Tongue (tissue), 2 donors: ENCODE measurements around the gene PCNA. TPM values are rescaled to one million over a fixed set of nuclear protein-coding genes. Genes with fewer than 3 reads are reported as not detected.
"Not testable (repeated sequence)": the region's sequence is repeated elsewhere in the genome, so short reads cannot be mapped to it uniquely, and the experiment has no call there.

Source experiments
- DNase-seq: peaks from one replicate; pipeline ENCODE4 v3.0.0-alpha.2; 2015
- total RNA-seq: library from RNA; depleted of rRNA; stranded (reverse); fragments of >200 nt; gene quantifications from one replicate; pipeline ENCODE4 v1.2.3, GENCODE V29; 2014

PCNA gene
- total RNA-seq, 1 donor from 2014 or later: 68.1 TPM

GRCh38 chr20:5096463-5096862 lies 23.3 kb downstream of the PCNA start:
- no peak for DNase-seq

DNA sequence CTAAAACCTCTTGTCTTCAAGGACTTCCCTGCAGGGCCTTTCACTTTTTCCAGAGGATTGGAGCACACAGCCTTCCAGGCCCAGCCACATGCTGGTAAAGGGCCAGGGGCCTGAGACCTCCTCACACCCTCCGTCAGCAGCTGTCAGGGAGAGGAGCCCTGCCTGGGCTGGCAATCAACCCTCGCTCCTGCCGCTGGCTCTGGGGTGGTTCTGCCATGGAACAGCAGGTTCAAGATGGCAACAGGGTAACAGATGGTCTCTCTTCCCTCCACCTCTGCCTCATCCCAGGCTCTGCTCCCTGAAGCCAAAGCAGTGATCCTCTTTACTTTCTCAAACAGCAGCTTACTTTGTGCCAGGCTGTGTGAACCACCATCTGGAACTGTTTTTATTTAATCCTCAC lies 23.8 kb downstream of the PCNA start:
- no peak for DNase-seq

- DNase-seq: no peak
Measured at GRCh38 chr20:5095454-5095853, 24.3 kb downstream of the PCNA start.

DNA sequence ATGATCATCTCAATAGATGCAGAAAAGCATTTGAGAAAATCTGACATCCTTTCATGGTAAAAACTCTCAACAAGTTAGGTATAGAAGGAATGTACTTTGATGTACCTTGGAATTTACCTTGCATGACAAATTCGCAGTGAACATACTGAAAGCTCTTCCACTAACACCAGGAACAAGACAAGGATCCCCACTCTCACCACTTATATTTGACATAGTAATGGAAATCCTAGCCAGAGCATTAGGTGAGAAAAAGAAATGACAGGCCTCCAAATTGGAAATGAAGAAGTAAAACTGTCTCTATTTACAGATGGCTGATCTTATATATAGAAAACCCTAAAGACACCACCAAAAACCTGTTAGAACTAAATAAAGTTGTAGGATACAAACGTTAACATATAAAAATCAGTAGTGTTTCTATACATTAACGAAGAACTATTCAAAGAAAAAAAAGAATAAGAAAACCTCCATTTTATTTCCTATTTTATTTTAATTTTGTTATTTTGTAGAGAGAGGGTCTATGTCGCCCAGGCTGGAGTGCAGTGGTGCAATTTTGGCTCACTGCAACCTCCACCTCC lies 26.9 kb downstream of the PCNA start:
- no peak for DNase-seq

DNA sequence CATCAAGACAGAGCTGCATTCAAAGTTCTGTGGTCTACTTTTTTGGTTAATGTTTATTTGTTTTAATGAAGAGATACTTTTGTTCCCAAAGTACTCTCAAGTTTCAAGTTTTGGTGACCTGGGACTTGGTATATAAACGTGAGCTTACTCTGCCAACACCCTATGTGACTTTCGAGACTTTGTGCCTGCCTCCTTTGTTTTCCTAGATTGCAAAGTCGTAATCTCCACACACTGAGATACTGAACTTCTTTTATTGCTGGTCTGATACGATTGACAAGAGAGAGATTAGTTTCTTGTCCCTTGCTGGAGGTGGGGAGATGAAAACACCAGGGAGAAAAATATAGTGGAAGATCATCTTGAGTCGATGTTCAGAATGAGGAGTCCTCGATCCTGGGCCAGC lies 27.9 kb downstream of the PCNA start:
- DNase-seq: no peak

DNA sequence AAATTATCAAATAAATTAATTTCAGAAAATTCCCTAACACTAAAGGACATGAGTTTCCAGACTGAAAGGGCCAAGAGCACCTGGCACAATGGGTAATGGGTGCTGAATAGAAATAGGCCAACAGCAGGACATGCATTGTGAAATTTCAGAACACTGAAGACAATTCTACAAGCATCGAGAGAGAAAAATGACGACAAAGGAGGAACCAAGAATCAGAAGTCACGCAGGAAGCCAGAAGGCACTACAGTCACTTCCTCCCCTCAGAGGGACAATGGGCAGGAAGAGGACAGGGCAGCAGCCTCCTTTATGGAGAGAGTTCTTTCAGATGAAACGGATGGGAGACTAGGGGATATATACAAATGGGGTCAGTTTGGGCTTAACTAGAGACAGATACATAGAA lies 29.6 kb downstream of the PCNA start:
- DNase-seq: no peak

DNA sequence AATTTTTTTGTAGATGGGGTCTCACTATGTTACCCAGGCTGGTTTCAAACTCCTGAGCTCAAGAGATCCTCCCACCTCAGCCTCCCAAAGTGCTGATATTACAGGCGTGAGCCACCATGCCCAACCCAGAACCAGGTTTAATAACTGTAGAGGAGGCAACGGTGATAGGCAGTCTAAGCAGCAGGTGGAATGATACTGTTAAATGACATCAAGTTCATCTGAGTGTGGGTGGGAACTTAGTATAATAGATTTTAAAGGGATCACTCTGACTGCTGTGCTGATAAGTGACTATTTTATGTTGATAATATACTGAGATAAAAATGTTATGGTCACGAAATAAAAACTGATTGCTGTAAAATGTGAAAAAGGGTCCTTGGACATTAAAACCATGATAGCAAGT lies 31.1 kb downstream of the PCNA start:
- no peak for DNase-seq

- no peak for DNase-seq
Measured at GRCh38 chr20:5085380-5085779, 34.4 kb downstream of the PCNA start.

DNA sequence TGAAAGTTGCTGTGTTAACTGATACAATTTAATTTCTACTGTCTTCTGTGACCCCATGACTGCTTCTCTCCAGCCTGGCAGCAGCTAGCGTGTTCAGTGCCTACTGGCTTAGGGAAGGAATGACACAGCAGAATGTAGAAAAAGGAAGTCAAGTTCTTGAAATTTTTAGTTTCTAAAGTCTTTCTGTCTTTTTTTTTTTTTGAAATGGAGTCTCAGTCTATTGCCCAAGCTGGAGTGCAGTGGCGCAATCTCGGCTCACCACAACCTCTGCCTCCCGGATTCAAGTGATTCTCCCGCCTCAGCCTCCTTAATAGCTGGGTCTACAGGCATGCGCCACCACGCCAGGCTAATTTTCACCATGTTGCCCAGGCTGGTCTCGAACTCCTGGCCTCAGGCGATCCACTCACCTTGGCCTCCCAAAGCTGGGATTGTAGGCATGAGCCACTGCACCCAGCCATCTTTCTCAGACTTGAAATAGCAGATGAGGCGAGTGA lies 39.3 kb downstream of the PCNA start:
- no peak for DNase-seq

- DNase-seq: peak; percentile 35
Measured at GRCh38 chr20:5078399-5078958, 41.3 kb downstream of the PCNA start.

DNA sequence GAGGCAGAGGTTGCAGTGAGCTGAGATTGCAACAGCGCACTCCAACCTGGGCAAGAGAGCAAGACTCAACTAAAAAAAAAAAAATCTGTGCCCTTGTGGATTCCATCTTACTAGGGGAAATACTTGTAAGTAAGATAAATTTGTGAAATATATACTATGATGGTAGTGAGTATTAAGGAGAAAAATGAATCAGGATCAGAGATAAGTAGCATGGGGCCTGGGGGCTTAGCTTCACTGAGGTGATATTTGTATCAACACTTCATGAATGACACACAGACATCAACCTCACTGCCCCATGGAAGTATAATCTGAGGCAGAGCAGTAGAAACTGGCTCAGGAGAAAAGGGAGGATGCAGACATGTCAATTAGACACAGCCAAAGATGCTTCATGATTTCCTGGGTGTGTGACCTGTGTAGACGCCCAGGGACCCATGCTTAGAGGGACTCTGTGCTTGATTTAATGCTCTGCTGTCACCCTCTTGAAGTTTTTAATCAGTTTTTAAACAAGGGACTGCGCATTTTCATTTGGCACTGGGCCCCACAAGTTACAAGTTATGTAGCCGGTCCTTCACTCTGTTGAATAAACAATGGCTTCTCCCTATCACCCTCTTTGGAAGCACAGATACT lies 41.9 kb downstream of the PCNA start:
- no peak for DNase-seq

- not testable (repeated sequence) for DNase-seq
Measured at GRCh38 chr20:5076913-5077312, 42.8 kb downstream of the PCNA start.

DNA sequence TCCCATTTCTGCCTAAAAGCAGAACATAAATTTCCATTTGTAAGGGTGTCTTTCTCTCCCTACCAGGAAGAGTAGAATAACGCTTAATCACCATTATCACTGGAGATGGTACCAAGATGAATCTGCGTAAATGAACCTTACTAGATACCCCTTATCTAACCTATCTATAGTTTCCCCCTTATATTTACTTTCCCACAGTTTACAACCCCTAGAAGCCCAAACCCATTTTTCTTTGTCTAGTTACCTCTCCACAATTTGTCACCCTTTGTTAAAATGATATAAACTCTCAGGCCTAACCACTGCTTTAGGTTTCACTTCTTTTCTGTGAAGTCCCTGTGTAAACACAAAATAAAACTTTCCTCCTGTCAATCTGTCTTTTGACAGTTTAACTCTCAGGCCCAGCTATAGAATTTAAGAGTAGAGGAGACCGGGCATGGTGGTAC lies 45.5 kb downstream of the PCNA start:
- no peak for DNase-seq

DNA sequence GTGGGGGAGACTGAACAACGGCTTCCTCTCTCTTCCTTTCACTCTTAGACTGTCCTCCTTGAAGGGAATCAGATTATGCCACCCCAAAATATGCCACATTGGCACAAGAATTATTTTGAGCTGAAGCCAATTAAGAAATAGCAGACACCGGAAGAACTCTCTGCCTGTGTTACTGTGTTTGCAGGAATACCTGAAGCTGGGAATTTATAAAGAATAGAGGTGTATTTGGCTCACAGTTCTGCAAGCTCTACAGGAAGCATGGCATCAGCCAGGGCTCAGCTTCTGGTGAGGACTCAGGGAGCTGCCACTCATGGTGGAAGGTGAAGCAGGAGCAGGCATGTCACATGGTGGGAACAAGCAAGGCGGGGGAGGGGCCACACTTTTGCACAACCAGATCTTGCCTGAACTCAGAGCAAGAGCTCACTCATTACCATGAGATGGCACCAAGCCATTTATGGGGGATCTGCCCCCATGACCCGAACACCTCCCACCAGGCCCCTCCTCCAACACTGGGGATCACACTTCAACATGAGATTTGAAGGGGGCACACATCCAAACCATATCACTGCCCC lies 46.0 kb downstream of the PCNA start:
- DNase-seq: no peak

GRCh38 chr20:5072756-5073659 lies 46.8 kb downstream of the PCNA start:
- peak; percentile 79 for DNase-seq

DNA sequence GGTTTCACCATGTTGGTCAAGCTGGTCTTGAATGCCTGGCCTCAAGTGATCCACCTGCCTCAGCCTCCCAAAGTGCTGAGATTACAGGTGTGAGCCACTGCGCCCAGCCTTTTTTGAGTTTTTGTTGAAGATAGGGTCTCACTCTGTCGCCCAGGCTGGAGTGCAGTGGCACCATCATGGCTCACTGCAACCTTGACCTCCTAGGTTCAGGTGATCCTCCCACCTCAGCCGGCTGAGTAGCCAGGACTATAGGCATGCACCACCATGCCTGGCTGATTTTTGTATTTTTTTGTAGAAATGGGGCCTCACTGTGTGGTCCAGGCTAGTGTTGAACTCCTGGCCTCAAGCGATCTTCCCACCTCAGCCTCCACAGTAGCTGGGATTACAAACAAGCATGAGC lies 47.8 kb downstream of the PCNA start:
- DNase-seq: not testable (repeated sequence)

GRCh38 chr20:5070570-5070969 lies 49.2 kb downstream of the PCNA start:
- DNase-seq: no peak

- DNase-seq: no peak
Measured at GRCh38 chr20:5070081-5070480, 49.7 kb downstream of the PCNA start.

DNA sequence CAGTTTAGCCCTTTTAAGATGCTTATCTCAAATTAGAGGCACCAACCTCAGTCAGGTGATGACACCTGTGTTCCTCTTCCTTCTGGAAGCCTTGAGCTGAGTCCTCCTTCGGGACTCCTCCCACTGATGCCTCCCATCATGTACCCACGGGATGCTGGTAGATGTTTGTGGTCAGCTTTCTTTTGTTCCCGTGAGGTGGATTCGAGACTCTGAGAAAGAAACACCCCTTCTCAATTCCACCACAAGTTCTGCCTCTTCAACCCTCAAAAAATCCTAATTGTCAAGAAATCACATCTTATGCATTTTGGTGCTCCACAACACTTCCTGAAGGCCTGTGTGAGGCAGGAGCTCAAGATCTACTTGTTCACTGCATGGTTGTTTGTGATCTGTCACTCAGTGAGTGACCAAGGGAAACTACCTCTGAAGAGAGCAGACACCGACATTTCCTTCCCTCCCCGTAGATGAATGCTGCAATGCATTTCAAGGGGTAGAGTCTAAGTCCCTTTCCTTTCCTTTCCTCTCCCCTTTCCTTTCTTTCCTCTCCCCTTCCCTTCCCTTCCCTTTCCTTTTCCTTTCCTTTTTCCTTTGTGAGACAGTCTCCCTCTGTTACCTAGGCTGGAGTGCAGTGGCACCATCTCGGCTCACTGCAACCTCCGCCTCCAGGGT lies 50.5 kb downstream of the PCNA start:
- no peak for DNase-seq

DNA sequence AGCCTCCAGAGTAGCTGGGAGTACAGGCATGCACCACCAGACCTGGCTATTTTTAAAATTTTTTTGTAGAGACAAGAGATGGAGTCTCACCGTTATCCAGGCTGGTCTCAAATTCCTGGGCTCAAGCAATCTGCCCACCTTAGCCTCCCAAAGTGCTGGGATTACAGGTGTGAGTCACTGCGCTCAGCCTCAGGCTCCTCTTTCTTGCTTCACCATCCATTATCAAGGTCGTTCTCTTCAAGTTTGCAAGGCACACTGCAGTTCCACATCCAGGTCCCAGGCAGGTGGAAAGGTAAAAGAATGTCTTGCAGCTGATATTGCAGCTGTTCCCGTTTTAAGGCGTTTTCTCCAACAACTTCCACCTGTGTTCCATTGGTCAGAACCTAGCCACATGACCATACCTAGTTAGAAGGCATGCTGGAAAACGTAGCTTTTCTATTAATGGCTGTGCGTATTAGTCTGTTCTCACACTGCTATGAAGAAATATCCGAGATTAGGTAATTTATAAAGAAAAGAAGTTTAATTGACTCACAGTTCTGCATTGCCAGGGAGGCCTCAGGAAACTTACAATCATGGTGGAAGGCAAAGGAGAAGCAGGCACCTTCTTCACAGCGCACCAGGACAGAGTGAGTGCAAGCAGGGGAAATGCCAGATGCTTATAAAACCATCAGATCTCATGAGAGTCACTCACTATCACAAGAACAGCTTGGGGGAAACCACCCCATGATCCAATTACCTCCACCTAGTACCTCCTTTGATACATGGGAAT lies 51.7 kb downstream of the PCNA start:
- no peak for DNase-seq

- no peak for DNase-seq
Measured at GRCh38 chr20:5065879-5066383, 53.8 kb downstream of the PCNA start.
